ENCODE results near the gene TAS2R41.

DNA sequence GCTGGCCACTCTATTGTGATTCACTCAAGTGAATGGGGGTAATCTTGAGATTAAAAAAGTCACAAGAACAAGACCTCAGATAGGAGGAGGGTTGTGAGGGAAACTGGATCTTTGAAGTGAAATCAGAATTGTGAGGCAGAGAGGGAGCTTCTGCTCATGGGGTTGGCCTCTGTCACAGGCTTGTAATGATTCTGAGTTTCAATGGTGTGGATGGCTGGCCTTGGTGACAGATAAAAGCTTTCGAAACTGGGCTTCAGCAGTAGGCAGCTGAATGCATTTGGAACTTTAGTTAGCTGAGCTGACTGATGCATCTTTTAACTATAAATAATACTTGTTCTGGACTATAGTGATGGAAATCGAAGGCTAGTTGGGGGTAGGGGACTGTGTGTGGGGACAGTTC lies 22.2 kb upstream of the TAS2R41 start:
- TF ChIP-seq CTCF (conservative IDR thresholded peaks at IDR 0.05; ENCODE audit: low read depth, low read length) (no peak), CHD1 (IDR thresholded peaks at IDR 0.05; ENCODE audit: low read depth, low read length) (no peak), POLR2A (IDR thresholded peaks at IDR 0.05; ENCODE audit: low read depth, low read length) (no peak), RCOR1 (IDR thresholded peaks at IDR 0.05; ENCODE audit: insufficient replicate concordance, low read length) (no peak), SMC3 (IDR thresholded peaks at IDR 0.05; ENCODE audit: low read depth, low read length) (no peak), MXI1 (IDR thresholded peaks at IDR 0.05; ENCODE audit: borderline replicate concordance, low read depth, low read length) (no peak)
- TF ChIP-seq, protein P1, sequence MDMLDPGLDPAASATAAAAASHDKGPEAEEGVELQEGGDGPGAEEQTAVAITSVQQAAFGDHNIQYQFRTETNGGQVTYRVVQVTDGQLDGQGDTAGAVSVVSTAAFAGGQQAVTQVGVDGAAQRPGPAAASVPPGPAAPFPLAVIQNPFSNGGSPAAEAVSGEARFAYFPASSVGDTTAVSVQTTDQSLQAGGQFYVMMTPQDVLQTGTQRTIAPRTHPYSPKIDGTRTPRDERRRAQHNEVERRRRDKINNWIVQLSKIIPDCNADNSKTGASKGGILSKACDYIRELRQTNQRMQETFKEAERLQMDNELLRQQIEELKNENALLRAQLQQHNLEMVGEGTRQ (IDR thresholded peaks at IDR 0.05; ENCODE audit: low read depth, low read length): no peak

Measured in IMR-90 (cell line).